Omental fat pad (tissue), 4 donors: ENCODE data around the gene GSTA1. TPM values are rescaled to one million over a fixed set of nuclear protein-coding genes. Genes with fewer than 3 reads are reported as not detected.
A peak's percentile ranks its signal among the peaks of the same experiment; 100 is the strongest.
"Not testable (repeated sequence)": the region's sequence is repeated elsewhere in the genome, so short reads cannot be mapped to it uniquely, and the experiment has no call there.

ENCODE experiments used
- ATAC-seq: fragments of 150-250 bp; one replicate; pipeline ENCODE4 v1.9.1; 2016; ENCODE audit warnings: mild to moderate bottlenecking, moderate library complexity; ENCODE audit not compliant: low FRiP score
- DNase-seq: peaks from one replicate; pipeline ENCODE4 v3.0.0-alpha.2; 2019; ENCODE audit warnings: low spot score
- total RNA-seq, 4 donors: library from RNA; depleted of rRNA; stranded (reverse); fragments of >200 nt; gene quantifications; one replicate each; pipeline ENCODE4 v1.1.0, GENCODE V29; 2016
- TF ChIP-seq, protein P1 (sequence below), 3 donors: fragments of 450-650 bp; IDR thresholded peaks; one replicate each; pipeline ENCODE4 v1.5.1; 2016 to 2017; ENCODE audit warnings: antibody characterized with exemption in 3 of 3, mild to moderate bottlenecking in 3 of 3, moderate library complexity in 2 of 3

The GSTA1 gene
- total RNA-seq, 4 donors from 2014 or later, result not detected

DNA sequence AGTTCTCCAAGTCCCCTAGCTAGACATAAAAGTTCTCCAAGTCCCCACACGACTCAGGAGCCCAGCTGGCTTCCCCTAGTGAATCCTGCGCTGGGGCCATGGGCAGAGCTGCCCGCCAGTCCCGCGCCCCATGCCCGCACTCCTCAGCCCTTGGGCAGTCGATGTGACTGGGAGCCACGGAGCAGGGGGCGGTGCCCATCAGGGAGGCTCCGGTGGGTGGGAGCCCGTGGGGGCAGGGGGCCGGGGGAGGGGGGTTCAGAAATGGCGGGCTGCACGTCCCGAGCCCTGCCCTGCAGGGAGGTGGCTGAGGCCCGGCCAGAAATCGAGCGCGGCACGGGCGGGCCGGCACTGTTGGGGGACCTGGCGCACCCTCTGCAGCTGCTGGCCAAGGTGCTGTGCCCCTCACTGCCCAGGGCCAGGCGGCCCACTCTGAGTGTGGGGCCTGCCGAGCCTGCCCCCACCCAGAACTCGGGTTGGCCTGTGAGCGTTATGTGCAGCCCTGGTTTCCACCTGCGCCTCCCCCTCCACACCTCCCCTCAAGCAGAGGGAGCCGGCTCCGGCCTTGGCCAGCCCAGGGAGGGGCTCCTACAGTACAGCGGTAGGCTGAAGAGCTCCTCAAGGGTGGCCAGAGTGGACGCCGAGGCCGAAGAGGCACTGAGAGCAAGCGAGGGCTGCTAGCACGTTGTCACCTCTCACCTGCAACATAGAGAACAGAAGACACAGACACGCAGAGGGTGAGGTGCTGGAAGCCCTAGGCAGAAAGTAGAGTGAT, 25.6 kb upstream of the GSTA1 start:
- DNase-seq (no peak), ATAC-seq (no peak)
- TF ChIP-seq, protein P1, sequence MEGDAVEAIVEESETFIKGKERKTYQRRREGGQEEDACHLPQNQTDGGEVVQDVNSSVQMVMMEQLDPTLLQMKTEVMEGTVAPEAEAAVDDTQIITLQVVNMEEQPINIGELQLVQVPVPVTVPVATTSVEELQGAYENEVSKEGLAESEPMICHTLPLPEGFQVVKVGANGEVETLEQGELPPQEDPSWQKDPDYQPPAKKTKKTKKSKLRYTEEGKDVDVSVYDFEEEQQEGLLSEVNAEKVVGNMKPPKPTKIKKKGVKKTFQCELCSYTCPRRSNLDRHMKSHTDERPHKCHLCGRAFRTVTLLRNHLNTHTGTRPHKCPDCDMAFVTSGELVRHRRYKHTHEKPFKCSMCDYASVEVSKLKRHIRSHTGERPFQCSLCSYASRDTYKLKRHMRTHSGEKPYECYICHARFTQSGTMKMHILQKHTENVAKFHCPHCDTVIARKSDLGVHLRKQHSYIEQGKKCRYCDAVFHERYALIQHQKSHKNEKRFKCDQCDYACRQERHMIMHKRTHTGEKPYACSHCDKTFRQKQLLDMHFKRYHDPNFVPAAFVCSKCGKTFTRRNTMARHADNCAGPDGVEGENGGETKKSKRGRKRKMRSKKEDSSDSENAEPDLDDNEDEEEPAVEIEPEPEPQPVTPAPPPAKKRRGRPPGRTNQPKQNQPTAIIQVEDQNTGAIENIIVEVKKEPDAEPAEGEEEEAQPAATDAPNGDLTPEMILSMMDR (IDR thresholded peaks at IDR 0.05), result no peak

DNA sequence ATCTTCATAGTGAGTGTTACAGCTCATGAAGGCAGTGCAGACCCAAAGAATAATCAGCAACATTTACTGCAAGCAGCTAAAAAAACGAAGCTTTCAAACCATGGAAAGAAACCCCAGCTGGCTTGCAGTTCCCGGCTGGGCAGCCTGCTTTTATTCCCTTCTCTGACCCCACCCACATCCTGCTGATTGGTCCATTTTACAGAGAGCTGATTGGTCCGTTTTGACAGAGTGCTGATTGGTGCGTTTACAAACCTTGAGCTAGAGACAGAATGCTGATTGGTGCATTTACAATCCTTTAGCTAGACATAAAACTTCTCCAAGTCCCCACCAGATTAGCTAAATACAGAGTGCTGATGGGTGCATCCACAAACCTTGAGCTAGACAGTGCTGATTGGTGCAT, 25.0 kb upstream of the GSTA1 start:
- not testable (repeated sequence) for DNase-seq, ATAC-seq

DNA sequence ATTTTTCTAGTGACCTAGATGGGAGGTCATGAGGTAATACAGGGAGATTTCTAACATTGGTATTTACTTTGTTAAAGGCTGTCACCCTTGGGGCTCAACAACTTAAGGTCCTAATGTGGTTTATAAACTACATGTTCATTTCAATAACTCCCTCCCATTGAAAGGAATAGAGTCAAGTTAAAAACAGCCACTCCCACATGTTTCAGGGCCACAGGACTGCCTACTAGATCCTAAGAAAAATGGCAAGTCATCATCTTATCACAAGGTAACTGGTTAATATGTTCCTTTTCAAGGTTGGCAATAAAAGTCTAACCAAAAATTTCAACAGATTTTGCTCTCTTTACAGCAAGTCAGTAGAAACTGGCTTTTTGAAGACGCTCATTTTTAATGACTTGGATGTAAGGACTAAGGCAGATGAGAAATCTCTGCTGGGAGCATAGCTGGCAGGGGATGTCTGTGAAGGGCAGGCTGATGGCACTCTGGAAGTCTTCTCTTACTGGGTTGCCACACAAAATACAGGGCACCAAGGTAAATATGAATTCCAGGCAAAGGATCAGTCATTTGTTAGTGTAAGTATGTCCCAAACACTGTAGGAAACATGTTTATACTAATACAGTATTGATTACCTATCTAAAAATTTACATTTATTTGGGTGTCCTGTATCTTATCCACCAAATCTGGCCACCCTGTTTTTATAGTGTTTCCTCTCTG, 23.6 kb upstream of the GSTA1 start:
- ATAC-seq, DNase-seq: not testable (repeated sequence)

DNA sequence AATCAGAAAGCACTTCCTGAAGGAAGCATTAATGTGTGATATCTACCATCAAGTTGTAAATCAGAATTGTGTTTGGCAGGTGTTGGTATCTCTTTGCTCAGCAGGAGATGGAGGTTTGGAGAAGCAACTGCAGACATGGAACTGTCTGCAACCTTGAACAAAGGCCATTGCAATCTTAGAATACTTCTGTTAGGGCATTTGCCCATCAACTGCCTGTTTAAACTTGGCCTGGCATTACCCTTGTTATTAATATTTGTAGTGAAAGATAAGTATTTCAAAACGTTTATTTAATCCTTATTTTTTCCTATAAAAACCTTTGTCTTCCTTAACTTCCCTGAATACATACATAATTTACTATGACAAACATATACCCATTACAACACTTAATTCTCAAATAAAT, 22.9 kb upstream of the GSTA1 start:
- no peak for ATAC-seq
- DNase-seq, result no peak
- TF ChIP-seq, protein P1 (IDR thresholded peaks at IDR 0.05), result no peak

DNA sequence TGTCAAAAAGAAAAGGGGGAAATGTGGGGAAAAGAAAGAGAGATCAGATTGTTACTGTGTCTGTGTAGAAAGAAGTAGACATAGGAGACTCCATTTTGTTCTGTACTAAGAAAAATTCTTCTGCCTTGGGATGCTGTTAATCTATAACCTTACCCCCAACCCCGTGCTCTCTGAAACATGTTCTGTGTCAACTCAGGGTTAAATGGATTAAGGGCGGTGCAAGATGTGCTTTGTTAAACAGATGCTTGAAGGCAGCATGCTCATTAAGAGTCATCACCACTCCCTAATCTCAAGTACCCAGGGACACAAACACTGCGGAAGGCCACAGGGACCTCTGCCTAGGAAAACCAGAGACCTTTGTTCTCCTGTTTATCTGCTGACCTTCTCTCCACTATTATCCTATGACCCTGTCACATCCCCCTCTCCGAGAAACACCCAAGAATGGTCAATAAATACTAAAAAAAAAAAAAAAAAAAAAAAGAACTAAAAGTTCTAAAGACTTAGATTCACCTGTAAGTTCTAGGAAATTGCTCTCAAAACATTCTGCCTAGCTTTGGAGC, 22.4 kb upstream of the GSTA1 start:
- not testable (repeated sequence) for ATAC-seq, DNase-seq

DNA sequence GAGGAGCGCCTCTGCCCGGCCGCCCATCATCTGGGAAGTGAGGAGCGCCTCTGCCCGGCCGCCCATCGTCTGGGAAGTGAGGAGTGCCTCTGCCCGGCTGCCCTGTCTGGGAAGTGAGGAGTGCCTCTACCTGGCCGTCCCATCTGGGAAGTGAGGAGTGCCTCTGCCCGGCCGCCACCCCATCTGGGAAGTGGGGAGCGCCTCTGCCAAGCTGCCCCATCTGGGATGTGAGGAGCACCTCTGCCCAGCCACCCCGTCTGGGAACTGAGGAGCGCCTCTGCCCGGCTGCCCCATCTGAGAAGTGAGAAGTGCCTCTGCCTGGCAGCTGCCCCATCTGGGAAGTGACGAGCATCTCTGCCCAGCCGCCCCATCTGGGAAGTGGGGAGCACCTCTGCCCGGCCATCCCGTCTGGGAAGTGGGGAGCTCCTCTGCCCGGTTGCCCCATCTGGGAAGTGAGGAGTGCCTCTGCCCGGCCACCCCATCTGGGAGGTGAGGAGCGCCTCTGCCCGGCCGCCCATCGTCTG, 21.7 kb upstream of the GSTA1 start:
- DNase-seq, ATAC-seq: not testable (repeated sequence)

DNA sequence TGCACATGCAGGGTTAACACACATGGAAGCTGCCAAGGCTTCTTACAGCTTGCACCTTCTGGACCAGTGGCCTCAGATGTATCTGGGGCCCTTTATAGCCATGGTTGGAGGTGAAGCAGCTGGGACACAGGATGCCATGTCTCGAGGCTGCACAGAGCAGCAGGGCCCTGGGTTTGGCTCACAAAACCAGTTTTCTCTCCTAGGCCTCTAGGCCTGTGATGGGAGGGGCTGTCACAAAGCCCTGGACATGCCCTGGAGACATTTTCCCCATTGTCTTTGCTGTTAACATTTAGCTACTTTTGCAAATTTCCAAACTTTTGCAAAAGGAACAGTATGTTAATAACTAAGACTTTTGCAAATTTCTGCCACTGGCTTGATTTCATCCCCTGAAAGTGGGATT, 18.2 kb upstream of the GSTA1 start:
- ATAC-seq (no peak), DNase-seq (no peak)
- TF ChIP-seq, protein P1 (IDR thresholded peaks at IDR 0.05), result no peak

DNA sequence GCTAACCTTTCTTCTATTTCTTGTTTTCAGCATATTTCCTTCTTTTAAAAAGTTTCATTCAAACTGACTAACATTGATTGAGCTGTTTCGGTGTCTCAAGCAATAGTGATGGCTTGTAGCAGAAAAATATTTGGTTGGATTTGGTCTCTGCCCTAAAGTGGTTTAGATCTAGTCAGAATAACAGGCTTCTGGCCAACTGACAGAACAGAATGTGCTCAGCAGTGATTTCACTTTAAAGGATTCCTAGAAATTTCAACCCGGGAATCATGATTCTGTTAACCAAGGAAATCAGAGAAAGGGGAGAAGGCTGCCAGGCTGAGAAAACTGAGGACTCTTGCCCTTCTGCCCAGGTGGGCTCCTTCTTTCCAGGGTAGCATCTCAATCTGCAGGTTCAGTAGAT, 16.6 kb upstream of the GSTA1 start:
- DNase-seq (no peak), ATAC-seq (peak; percentile 55)
- TF ChIP-seq, protein P1 (IDR thresholded peaks at IDR 0.05), result no peak
